Activated T-helper 1 cell treated with Interleukin-2 at 50 U/mL for 16 hours (primary cell): ENCODE measurements around the gene FOXO3.
"Not testable (repeated sequence)": the region's sequence is repeated elsewhere in the genome, so short reads cannot be mapped to it uniquely, and the experiment has no call there.

Experiments
- DNase-seq: peaks from one replicate; pipeline ENCODE4 v3.0.0-alpha.2; 2020; ENCODE audit warnings: low read depth

FOXO3 gene

GRCh38 chr6:108661982-108662381, 101.3 kb downstream of the FOXO3 start:
- DNase-seq: no peak

GRCh38 chr6:108662702-108663101, 102.0 kb downstream of the FOXO3 start:
- DNase-seq: no peak

GRCh38 chr6:108663494-108664064, 102.9 kb downstream of the FOXO3 start:
- DNase-seq: not testable (repeated sequence)

- DNase-seq: no peak
Measured at GRCh38 chr6:108665495-108666196, 104.9 kb downstream of the FOXO3 start.

GRCh38 chr6:108666656-108667260, 106.0 kb downstream of the FOXO3 start:
- DNase-seq: no peak

- no peak for DNase-seq
Measured at GRCh38 chr6:108667993-108668392, 107.3 kb downstream of the FOXO3 start.

GRCh38 chr6:108669673-108670072, 109.0 kb downstream of the FOXO3 start:
- no peak for DNase-seq

- DNase-seq: no peak
Measured at GRCh38 chr6:108671175-108671574, 110.5 kb downstream of the FOXO3 start.

GRCh38 chr6:108671790-108672189, 111.1 kb downstream of the FOXO3 start:
- no peak for DNase-seq

- DNase-seq: no peak
Measured at GRCh38 chr6:108672641-108673040, 111.9 kb downstream of the FOXO3 start.

- DNase-seq: no peak
Measured at GRCh38 chr6:108673153-108673552, 112.4 kb downstream of the FOXO3 start.

GRCh38 chr6:108673602-108674001, 112.9 kb downstream of the FOXO3 start:
- no peak for DNase-seq

GRCh38 chr6:108675226-108676200, 114.8 kb downstream of the FOXO3 start:
- DNase-seq: no peak

GRCh38 chr6:108676555-108676954, 115.8 kb downstream of the FOXO3 start:
- DNase-seq: no peak

GRCh38 chr6:108677357-108677756, 116.6 kb downstream of the FOXO3 start:
- no peak for DNase-seq

- DNase-seq: no peak
Measured at GRCh38 chr6:108677894-108678293, 117.2 kb downstream of the FOXO3 start.

- not testable (repeated sequence) for DNase-seq
Measured at GRCh38 chr6:108680314-108680713, 119.6 kb downstream of the FOXO3 start.

GRCh38 chr6:108681721-108682120, 121.0 kb downstream of the FOXO3 start:
- DNase-seq: not testable (repeated sequence)

- not testable (repeated sequence) for DNase-seq
Measured at GRCh38 chr6:108682383-108683119, 121.8 kb downstream of the FOXO3 start.

GRCh38 chr6:108683976-108684375, 123.3 kb downstream of the FOXO3 start:
- not testable (repeated sequence) for DNase-seq

- no peak for DNase-seq
Measured at GRCh38 chr6:108684771-108685329, 124.1 kb downstream of the FOXO3 start.
